GM12878 (cell line): ENCODE results near the gene AQP2. TPM values are rescaled to one million over a fixed set of nuclear protein-coding genes. Genes with fewer than 3 reads are reported as not detected.

ENCODE experiments used
- ATAC-seq: fragments of 200-7000 bp; cut with Tn5 transposase; 3 replicates; pipeline ENCODE4 v1.9.1; 2020; ENCODE audit warnings: mild to moderate bottlenecking, moderate library complexity
- BruUV-seq: library from RNA; stranded (reverse); fragments of 400-500 nt; replicated peaks from 2 replicates; lab custom pipeline; 2021; lab: Mats Ljungman, UMichigan
- CTCF ChIA-PET: fragments of 300-600 bp; sonication (Branson Sonifier 250); formaldehyde crosslinking; extraction: SDS; loops from one replicate; lab custom pipeline; 2021; ENCODE audit warnings: inconsistent platforms; lab: Yijun Ruan, JAX
- POLR2A ChIA-PET: fragments of 350-600 bp; formaldehyde crosslinking; extraction: SDS; loops from one replicate; lab custom pipeline; 2021; ENCODE audit warnings: inconsistent platforms; lab: Charles Lee
- RAD21 ChIA-PET: fragments of 300-600 bp; sonication (Branson Sonifier 250); formaldehyde crosslinking; loops from one replicate; lab custom pipeline; 2023; ENCODE audit warnings: antibody characterized with exemption; ENCODE audit not compliant: unreplicated experiment; lab: Charles Lee
- SMC1A ChIA-PET: fragments of 300-600 bp; sonication (Branson Sonifier 250); formaldehyde crosslinking; loops from one replicate; lab custom pipeline; 2023; ENCODE audit not compliant: unreplicated experiment, uncharacterized antibody; lab: Charles Lee
- DNase-seq: peaks from one replicate; pipeline ENCODE4 v3.0.0-alpha.2; 2011; ENCODE audit warnings: low read depth, low spot score
- FAIRE-seq: peaks from 3 replicates; lab custom pipeline; 2011; peaks lifted over from hg19 to GRCh38; lab: Jason Lieb, UNC
- H2AFZ ChIP-seq: 2 replicates; pipeline ENCODE4 v1.6.0; 2011; ENCODE audit warnings: low read depth, low read length, control low read depth; ENCODE audit not compliant: control insufficient read depth
- H3K27ac ChIP-seq: 2 replicates; pipeline ENCODE4 v1.5.1; 2011; ENCODE audit warnings: control low read depth; ENCODE audit not compliant: control insufficient read depth, insufficient read depth
- H3K27me3 ChIP-seq, 2 experiments: replicated peaks in 1 of 2; 2 replicates each; pipeline versions ENCODE4 v1.6.0 to v1.6.1; 2011; ENCODE audit warnings: low read length in 1 of 2; ENCODE audit not compliant: control insufficient read depth in 2 of 2, insufficient read depth in 2 of 2
- H3K36me3 ChIP-seq, 2 experiments: 2 replicates each; pipeline ENCODE4 v1.5.1; 2011; ENCODE audit warnings: low read length in 1 of 2; ENCODE audit not compliant: control insufficient read depth in 2 of 2, insufficient read depth in 2 of 2
- H3K4me1 ChIP-seq: 2 replicates; pipeline ENCODE4 v1.6.1; 2011; ENCODE audit warnings: mild to moderate bottlenecking, low read length, moderate library complexity, mixed read lengths; ENCODE audit not compliant: control insufficient read depth, insufficient read depth
- H3K4me2 ChIP-seq: 2 replicates; pipeline ENCODE4 v1.6.0; 2011; ENCODE audit warnings: control low read depth; ENCODE audit not compliant: control insufficient read depth, insufficient read depth
- H3K4me3 ChIP-seq: fragments of 200-600 bp; sonication (generic); 2 replicates; pipeline ENCODE4 v1.5.1; 2016
- H3K79me2 ChIP-seq: 2 replicates; pipeline ENCODE4 v1.6.0; 2011; ENCODE audit warnings: low read length; ENCODE audit not compliant: control insufficient read depth, insufficient read depth
- H3K9ac ChIP-seq: 2 replicates; pipeline ENCODE4 v1.8.0; 2011; ENCODE audit warnings: low read length, control low read depth, mixed read lengths; ENCODE audit not compliant: control insufficient read depth, insufficient read depth
- H3K9me3 ChIP-seq: replicated peaks from 3 replicates; pipeline ENCODE4 v1.5.1; 2011; ENCODE audit warnings: mild to moderate bottlenecking, low read length; ENCODE audit not compliant: control insufficient read depth, insufficient read depth
- H4K20me1 ChIP-seq: 2 replicates; pipeline ENCODE4 v1.6.0; 2011; ENCODE audit not compliant: control insufficient read depth, insufficient read depth
- CBX5 ChIP-seq: sonication (generic); IDR thresholded peaks from 2 replicates; pipeline ENCODE4 v1.6.1; 2016; ENCODE audit warnings: low read depth, moderate library complexity, mild to moderate bottlenecking, inconsistent platforms
- ESRRA ChIP-seq: IDR thresholded peaks from 2 replicates; pipeline ENCODE4 v1.6.1; 2012; ENCODE audit warnings: mild to moderate bottlenecking, low read length, improper control_type of control experiment
- ETV6 ChIP-seq, 2 experiments: fragments of 450-650 bp in 1 of 2; IDR thresholded peaks in 1 of 2; conservative IDR thresholded peaks in 1 of 2; 2 replicates each; pipeline ENCODE4 v1.6.1; 2014; ENCODE audit warnings: antibody characterized with exemption in 1 of 2, borderline replicate concordance in 1 of 2, low read depth in 1 of 2, mild to moderate bottlenecking in 1 of 2, moderate library complexity in 1 of 2
- KDM1A ChIP-seq: fragments of 200-600 bp; sonication (generic); IDR thresholded peaks from 2 replicates; pipeline ENCODE4 v1.6.1; 2016; ENCODE audit warnings: borderline replicate concordance
- LARP7 ChIP-seq: fragments of 450-650 bp; IDR thresholded peaks from 2 replicates; pipeline ENCODE4 v1.6.1; 2017; ENCODE audit warnings: mild to moderate bottlenecking
- PAX8 ChIP-seq: fragments of 450-650 bp; IDR thresholded peaks from 2 replicates; pipeline ENCODE4 v1.6.1; 2017; ENCODE audit warnings: mild to moderate bottlenecking, moderate library complexity
- POLR2A ChIP-seq: IDR thresholded peaks from 2 replicates; pipeline ENCODE4 v1.6.1; 2011; ENCODE audit warnings: low read depth, mild to moderate bottlenecking, low read length
- POLR2AphosphoS5 ChIP-seq: IDR thresholded peaks from 2 replicates; pipeline ENCODE4 v1.6.1; 2011; ENCODE audit warnings: mild to moderate bottlenecking, low read length, inconsistent platforms
- WRNIP1 ChIP-seq: IDR thresholded peaks from 2 replicates; pipeline ENCODE4 v1.6.1; 2011; ENCODE audit warnings: low read depth, low read length, improper control_type of control experiment, borderline replicate concordance
- ZZZ3 ChIP-seq: IDR thresholded peaks from 2 replicates; pipeline ENCODE4 v1.6.1; 2011; ENCODE audit warnings: low read depth; ENCODE audit not compliant: control insufficient read depth, insufficient read length
- in situ Hi-C: fragments of 300-500 bp; cut with MboI; formaldehyde crosslinking; loops from 9 replicates; pipeline ENCODE4 v1.14.3; 2018; ENCODE audit warnings: mixed read lengths
- intact Hi-C: fragments of 100-400 bp; cut with micrococcal nuclease; formaldehyde crosslinking; loops from one replicate; pipeline ENCODE4 v1.14.2; 2022; ENCODE audit not compliant: unreplicated experiment
- polyA plus RNA-seq, 11 experiments: library from polyadenylated mRNA; depleted of rRNA in 4 of 11; unstranded in 6 of 11; stranded (reverse) in 5 of 11; fragments of >200 nt; fragmentation: Nextera tagmentation in 4 of 11; fragmentation: Illumina TruSeq in 1 of 11; extraction: Ambion mirVana in 4 of 11; extraction: Trizol in 1 of 11; gene quantifications; 1 replicate in 1 of 11; 2 replicates in 10 of 11; pipeline versions ENCODE4 v1.2.1 to v1.2.3, GENCODE V29; 2011 to 2016; ENCODE audit warnings: inconsistent platforms in 2 of 11, missing spikeins in 2 of 11, low read depth in 1 of 11
- total RNA-seq, 4 experiments: library from RNA; depleted of rRNA in 3 of 4; stranded (reverse); fragments of >200 nt in 3 of 4; fragmentation: Illumina TruSeq in 1 of 4; extraction: Trizol in 1 of 4; gene quantifications; 2 replicates each; pipeline versions ENCODE4 v1.2.1 to v1.2.3, GENCODE V29; 2013 to 2021
- TF ChIP-seq, protein P1 (sequence below): fragments of 450-650 bp; IDR thresholded peaks from 2 replicates; pipeline ENCODE4 v1.6.1; 2017; ENCODE audit warnings: borderline replicate concordance
- TF ChIP-seq, protein P2 (sequence below): fragments of 450-650 bp; formaldehyde crosslinking; IDR thresholded peaks from 2 replicates; pipeline ENCODE4 v1.5.0; 2022; ENCODE audit warnings: mild to moderate bottlenecking, missing genetic modification characterization
- TF ChIP-seq, protein P3 (sequence below): IDR thresholded peaks from 2 replicates; pipeline ENCODE4 v1.6.1; 2011; ENCODE audit warnings: borderline replicate concordance, low read depth, mild to moderate bottlenecking, moderate library complexity, low read length; ENCODE audit not compliant: insufficient read depth, poor library complexity, severe bottlenecking
- TF ChIP-seq, protein P4 (sequence below): fragments of 450-650 bp; IDR thresholded peaks from 2 replicates; pipeline ENCODE4 v1.6.1; 2016; ENCODE audit warnings: mild to moderate bottlenecking, moderate library complexity, borderline replicate concordance

Gene AQP2
- total and polyA plus RNA-seq, 10 of the 15 experiments (the other 5 are each of a cell fraction or from before 2014, with no cell fraction given), result not detected

DNA sequence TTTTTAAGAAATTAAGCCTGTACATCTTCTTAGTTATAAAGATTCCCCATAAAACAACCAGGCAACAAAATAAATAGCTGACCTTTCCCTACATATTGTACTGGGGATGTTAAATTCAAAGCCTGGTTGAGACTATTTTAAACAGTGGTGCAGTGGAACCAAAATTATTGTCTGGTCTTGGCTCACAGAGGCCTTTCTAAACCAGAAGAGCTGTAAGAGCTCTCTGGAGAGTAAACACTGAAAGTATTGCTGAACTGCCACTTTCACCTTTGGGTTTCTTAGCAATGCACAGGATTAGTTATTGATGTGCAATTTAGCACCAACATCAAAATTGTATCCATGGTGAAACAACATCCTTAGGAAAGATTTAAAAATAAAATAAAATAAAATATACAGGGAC is 54.2 kb downstream of the AQP2 start:
- SMC1A ChIA-PET, result interaction anchor here (2.7 kb wide), 1 partner anchor 9 kb away, joined by 9 read pairs; no protein-coding TSS in a partner anchor
- Histone ChIP-seq H3K27me3 (no peaks in the 10 kb centered on the region), H4K20me1 (no peaks in the 10 kb centered on the region), H3K4me3 (no peak overlapping the region), H3K79me2 (peaks cover 10% of the 10 kb centered on the region), H3K4me1 (peaks cover 10% of the 10 kb centered on the region; the same call in 1 of the 2 replicates), H3K4me2 (no peak overlapping the region), H2AFZ (no peak overlapping the region), H3K9ac (no peak overlapping the region), H3K27ac (no peak overlapping the region), H3K36me3 (peaks cover 7 to 33% of the 10 kb centered on the region in 2 experiments; a peak in 3 of 4 replicates), H3K9me3 (no peaks in the 10 kb centered on the region)
- RAD21 ChIA-PET, result no interaction called here
- CTCF ChIA-PET, result interaction anchor here (1.2 to 1.4 kb wide), 4 partner anchors 13 to 70 kb away, joined by 4 to 7 read pairs (median 4); no protein-coding TSS in a partner anchor
- no peak for ATAC-seq
- intact Hi-C loops (no loop called here), in situ Hi-C loops (no loop called here)
- DNase-seq, result no peak
- BruUV-seq, result no TSS peak
- no peak for TF ChIP-seq WRNIP1
- TF ChIP-seq KDM1A, result no peak
- no peak for TF ChIP-seq LARP7
- TF ChIP-seq ESRRA, result no peak
- TF ChIP-seq POLR2A, result no peak
- TF ChIP-seq, protein P1, sequence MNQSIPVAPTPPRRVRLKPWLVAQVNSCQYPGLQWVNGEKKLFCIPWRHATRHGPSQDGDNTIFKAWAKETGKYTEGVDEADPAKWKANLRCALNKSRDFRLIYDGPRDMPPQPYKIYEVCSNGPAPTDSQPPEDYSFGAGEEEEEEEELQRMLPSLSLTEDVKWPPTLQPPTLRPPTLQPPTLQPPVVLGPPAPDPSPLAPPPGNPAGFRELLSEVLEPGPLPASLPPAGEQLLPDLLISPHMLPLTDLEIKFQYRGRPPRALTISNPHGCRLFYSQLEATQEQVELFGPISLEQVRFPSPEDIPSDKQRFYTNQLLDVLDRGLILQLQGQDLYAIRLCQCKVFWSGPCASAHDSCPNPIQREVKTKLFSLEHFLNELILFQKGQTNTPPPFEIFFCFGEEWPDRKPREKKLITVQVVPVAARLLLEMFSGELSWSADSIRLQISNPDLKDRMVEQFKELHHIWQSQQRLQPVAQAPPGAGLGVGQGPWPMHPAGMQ, result no peak
- TF ChIP-seq, protein P2, sequence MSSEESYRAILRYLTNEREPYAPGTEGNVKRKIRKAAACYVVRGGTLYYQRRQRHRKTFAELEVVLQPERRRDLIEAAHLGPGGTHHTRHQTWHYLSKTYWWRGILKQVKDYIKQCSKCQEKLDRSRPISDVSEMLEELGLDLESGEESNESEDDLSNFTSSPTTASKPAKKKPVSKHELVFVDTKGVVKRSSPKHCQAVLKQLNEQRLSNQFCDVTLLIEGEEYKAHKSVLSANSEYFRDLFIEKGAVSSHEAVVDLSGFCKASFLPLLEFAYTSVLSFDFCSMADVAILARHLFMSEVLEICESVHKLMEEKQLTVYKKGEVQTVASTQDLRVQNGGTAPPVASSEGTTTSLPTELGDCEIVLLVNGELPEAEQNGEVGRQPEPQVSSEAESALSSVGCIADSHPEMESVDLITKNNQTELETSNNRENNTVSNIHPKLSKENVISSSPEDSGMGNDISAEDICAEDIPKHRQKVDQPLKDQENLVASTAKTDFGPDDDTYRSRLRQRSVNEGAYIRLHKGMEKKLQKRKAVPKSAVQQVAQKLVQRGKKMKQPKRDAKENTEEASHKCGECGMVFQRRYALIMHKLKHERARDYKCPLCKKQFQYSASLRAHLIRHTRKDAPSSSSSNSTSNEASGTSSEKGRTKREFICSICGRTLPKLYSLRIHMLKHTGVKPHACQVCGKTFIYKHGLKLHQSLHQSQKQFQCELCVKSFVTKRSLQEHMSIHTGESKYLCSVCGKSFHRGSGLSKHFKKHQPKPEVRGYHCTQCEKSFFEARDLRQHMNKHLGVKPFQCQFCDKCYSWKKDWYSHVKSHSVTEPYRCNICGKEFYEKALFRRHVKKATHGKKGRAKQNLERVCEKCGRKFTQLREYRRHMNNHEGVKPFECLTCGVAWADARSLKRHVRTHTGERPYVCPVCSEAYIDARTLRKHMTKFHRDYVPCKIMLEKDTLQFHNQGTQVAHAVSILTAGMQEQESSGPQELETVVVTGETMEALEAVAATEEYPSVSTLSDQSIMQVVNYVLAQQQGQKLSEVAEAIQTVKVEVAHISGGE (CRISPR knock-in tag), result no peak
- no peak for TF ChIP-seq ETV6 (conservative IDR thresholded peaks at IDR 0.05 in 1 of 2, IDR thresholded peaks at IDR 0.05 in 1 of 2; ENCODE audit: borderline replicate concordance in 1 of 2, low read depth in 1 of 2)
- TF ChIP-seq, protein P3, sequence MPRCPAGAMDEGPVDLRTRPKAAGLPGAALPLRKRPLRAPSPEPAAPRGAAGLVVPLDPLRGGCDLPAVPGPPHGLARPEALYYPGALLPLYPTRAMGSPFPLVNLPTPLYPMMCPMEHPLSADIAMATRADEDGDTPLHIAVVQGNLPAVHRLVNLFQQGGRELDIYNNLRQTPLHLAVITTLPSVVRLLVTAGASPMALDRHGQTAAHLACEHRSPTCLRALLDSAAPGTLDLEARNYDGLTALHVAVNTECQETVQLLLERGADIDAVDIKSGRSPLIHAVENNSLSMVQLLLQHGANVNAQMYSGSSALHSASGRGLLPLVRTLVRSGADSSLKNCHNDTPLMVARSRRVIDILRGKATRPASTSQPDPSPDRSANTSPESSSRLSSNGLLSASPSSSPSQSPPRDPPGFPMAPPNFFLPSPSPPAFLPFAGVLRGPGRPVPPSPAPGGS, result no peak
- TF ChIP-seq ZZZ3, result no peak
- no peak for TF ChIP-seq PAX8
- no peak for TF ChIP-seq CBX5
- TF ChIP-seq, protein P4, sequence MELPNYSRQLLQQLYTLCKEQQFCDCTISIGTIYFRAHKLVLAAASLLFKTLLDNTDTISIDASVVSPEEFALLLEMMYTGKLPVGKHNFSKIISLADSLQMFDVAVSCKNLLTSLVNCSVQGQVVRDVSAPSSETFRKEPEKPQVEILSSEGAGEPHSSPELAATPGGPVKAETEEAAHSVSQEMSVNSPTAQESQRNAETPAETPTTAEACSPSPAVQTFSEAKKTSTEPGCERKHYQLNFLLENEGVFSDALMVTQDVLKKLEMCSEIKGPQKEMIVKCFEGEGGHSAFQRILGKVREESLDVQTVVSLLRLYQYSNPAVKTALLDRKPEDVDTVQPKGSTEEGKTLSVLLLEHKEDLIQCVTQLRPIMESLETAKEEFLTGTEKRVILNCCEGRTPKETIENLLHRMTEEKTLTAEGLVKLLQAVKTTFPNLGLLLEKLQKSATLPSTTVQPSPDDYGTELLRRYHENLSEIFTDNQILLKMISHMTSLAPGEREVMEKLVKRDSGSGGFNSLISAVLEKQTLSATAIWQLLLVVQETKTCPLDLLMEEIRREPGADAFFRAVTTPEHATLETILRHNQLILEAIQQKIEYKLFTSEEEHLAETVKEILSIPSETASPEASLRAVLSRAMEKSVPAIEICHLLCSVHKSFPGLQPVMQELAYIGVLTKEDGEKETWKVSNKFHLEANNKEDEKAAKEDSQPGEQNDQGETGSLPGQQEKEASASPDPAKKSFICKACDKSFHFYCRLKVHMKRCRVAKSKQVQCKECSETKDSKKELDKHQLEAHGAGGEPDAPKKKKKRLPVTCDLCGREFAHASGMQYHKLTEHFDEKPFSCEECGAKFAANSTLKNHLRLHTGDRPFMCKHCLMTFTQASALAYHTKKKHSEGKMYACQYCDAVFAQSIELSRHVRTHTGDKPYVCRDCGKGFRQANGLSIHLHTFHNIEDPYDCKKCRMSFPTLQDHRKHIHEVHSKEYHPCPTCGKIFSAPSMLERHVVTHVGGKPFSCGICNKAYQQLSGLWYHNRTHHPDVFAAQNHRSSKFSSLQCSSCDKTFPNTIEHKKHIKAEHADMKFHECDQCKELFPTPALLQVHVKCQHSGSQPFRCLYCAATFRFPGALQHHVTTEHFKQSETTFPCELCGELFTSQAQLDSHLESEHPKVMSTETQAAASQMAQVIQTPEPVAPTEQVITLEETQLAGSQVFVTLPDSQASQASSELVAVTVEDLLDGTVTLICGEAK, result no peak
- TF ChIP-seq POLR2AphosphoS5, result no peak
- FAIRE-seq, result no peak
- POLR2A ChIA-PET, result interaction anchor here (1.2 kb wide), 1 partner anchor 9 kb away, joined by 4 read pairs; no protein-coding TSS in a partner anchor
